Transverse colon (tissue), 3 donors: ENCODE results near the gene EHD4.

ENCODE experiments used
- CTCF ChIP-seq, 5 experiments: fragments of 200-600 bp in 3 of 5; fragments of 450-650 bp in 2 of 5; sonication (generic) in 3 of 5; IDR thresholded peaks; 1 replicate in 2 of 5; 2 replicates in 3 of 5; pipeline ENCODE4 v1.5.1; 2016 to 2017; ENCODE audit warnings: antibody characterized with exemption in 5 of 5, inconsistent platforms in 3 of 5, mild to moderate bottlenecking in 2 of 5, moderate library complexity in 1 of 5
- POLR2A ChIP-seq: fragments of 450-650 bp; IDR thresholded peaks from one replicate; pipeline ENCODE4 v1.6.1; 2016; ENCODE audit warnings: antibody characterized with exemption, mild to moderate bottlenecking, moderate library complexity

DNA sequence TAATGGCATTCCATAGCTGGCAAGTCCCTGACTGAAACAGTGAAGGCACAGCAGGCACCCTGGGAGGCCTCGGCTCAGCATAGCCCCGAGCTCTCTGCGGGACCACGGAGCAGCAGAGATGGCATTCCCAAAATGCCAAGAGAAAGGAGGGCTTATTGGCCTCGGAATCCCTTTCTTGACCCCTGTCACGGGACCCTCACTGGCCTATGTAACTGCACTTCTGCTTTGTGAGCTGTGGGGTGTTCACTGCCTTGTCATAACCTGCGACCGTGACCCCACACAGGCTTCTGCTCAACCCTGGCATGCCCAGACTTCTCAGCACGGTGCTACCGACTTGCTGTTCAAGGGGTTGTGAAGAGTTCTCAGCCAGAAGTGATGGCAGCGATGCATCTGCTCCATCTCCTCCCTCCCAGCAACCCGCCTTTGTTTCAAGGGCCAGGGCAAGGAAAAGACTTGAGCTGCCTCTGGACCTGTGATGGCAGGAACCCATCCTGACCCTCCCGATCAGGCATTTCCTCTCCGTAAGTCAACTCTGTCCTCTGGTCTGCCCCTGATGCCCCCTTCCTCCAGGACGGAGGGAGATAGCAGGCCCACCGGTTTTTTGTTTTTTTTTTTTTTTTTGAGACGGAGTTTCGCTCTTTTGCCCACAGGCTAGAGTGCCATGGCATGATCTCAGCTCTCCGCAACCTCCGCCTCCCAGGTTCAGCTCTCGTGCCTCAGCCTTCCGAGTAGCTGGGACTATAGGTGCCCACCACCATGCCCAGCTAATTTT, 30.5 kb downstream of the EHD4 start:
- TF ChIP-seq POLR2A (no peak), CTCF (IDR thresholded peaks at IDR 0.05) (no peak)
